ENCODE measurements around the gene NR1H4.

Gene NR1H4

DNA sequence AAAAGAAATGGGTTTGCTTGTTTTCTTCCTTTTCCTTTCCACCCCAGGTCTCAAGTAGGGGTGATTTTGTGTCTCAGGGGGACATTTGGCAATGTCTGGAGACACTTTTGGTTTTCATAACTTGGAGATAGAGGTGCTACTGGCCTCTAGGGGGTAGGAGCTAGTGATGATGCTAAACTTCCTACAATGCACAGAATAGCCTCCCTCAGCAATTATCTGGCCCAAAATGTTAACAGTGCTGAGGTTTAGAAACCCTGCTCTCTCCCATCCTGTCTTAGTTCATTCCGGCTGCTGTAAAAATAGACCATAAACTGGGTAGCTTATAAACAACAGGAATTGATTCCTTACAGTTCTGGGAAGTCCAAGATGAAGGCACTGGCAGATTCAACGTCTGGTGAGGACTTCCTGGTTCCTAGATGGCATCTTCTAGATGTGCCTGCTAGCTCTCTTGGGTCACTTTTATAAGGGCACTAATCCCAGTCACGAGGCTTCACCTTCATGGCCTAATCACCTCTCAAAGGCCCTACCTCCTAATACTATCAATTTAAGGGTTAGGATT, 92.4 kb downstream of the NR1H4 start:
- no peaks in the 10 kb centered on the region for H3F3A ChIP-seq (ENCODE audit: low read depth)
- no peaks in the 10 kb centered on the region for H3K79me2 ChIP-seq (ENCODE audit: insufficient read depth, low read length)
- no peak overlapping the region for H3K9ac ChIP-seq (ENCODE audit: low read depth, low read length, poor library complexity, severe bottlenecking)
- no peaks in the 10 kb centered on the region for H3K36me3 ChIP-seq (ENCODE audit: insufficient read depth, low read length)
- TF ChIP-seq EZH2phosphoT487 (IDR thresholded peaks at IDR 0.05; ENCODE audit: borderline replicate concordance), result no peak
- TF ChIP-seq, protein P1, sequence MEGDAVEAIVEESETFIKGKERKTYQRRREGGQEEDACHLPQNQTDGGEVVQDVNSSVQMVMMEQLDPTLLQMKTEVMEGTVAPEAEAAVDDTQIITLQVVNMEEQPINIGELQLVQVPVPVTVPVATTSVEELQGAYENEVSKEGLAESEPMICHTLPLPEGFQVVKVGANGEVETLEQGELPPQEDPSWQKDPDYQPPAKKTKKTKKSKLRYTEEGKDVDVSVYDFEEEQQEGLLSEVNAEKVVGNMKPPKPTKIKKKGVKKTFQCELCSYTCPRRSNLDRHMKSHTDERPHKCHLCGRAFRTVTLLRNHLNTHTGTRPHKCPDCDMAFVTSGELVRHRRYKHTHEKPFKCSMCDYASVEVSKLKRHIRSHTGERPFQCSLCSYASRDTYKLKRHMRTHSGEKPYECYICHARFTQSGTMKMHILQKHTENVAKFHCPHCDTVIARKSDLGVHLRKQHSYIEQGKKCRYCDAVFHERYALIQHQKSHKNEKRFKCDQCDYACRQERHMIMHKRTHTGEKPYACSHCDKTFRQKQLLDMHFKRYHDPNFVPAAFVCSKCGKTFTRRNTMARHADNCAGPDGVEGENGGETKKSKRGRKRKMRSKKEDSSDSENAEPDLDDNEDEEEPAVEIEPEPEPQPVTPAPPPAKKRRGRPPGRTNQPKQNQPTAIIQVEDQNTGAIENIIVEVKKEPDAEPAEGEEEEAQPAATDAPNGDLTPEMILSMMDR (conservative IDR thresholded peaks at IDR 0.05; ENCODE audit: low read length), result no peak
- H3K27me3 ChIP-seq (ENCODE audit: insufficient read depth, low read length, poor library complexity, severe bottlenecking), result no peaks in the 10 kb centered on the region
- H3K4me1 ChIP-seq (ENCODE audit: insufficient read depth, low read length, poor library complexity, severe bottlenecking), result no peaks in the 10 kb centered on the region
- H4K20me1 ChIP-seq (ENCODE audit: insufficient read depth, low read length, poor library complexity, severe bottlenecking), result no peaks in the 10 kb centered on the region
- H3K4me2 ChIP-seq (ENCODE audit: low read depth, low read length, poor library complexity, severe bottlenecking), result no peak overlapping the region
- H3K9me3 ChIP-seq (ENCODE audit: insufficient read depth, low read depth, low read length), result no peaks in the 10 kb centered on the region
- no peak overlapping the region for H2AFZ ChIP-seq (ENCODE audit: low read length)
- no peak overlapping the region for H3K4me3 ChIP-seq (ENCODE audit: low read length, poor library complexity, severe bottlenecking)
- no peaks in the 10 kb centered on the region for H3K9me2 ChIP-seq (replicated peaks; ENCODE audit: low read depth, low read length)

DNA sequence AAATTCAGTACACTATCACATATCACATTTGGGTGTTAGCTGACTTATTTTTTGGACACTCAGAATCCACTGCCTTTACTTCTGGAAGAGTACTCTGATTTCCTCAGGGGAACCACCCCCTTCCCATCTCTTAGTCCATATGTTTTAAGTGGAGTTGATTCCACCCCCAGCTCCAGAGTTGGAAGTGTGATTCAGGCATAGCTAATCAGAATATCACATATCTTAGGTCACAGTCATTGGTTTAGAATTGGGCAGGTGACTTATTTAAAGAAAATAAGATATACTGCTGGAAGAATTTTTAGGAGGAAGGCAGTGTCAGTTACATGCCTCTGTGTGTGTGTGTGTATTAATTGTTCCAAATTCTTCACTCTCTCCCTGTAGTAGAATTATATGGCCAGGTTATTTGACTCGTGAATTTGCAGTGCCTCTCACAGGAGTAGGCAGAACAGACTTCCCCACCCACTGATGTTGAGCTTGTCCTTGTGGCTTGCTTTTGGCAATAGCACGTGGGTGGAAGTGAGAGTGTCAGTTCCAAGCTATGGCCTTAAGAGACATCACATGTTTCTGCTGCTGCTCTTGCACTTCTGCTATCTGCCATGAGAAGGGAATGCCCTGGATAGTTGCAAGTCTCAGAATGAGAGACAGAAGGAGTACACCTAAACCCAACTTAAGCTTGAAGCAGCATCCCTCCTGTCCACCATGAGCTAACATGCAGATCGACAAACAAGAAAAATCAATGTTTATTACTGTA, 93.4 kb downstream of the NR1H4 start:
- no peaks in the 10 kb centered on the region for H3K9me2 ChIP-seq (replicated peaks; ENCODE audit: low read depth, low read length)
- no peak overlapping the region for H3K9ac ChIP-seq (ENCODE audit: low read depth, low read length, poor library complexity, severe bottlenecking)
- H2AFZ ChIP-seq (ENCODE audit: low read length), result no peak overlapping the region
- no peak overlapping the region for H3K4me2 ChIP-seq (ENCODE audit: low read depth, low read length, poor library complexity, severe bottlenecking)
- TF ChIP-seq, protein P1 (conservative IDR thresholded peaks at IDR 0.05; ENCODE audit: low read length), result no peak
- TF ChIP-seq EZH2phosphoT487 (IDR thresholded peaks at IDR 0.05; ENCODE audit: borderline replicate concordance), result no peak
- no peaks in the 10 kb centered on the region for H3K36me3 ChIP-seq (ENCODE audit: insufficient read depth, low read length)
- no peaks in the 10 kb centered on the region for H3K4me1 ChIP-seq (ENCODE audit: insufficient read depth, low read length, poor library complexity, severe bottlenecking)
- H3K9me3 ChIP-seq (ENCODE audit: insufficient read depth, low read depth, low read length), result no peaks in the 10 kb centered on the region
- H4K20me1 ChIP-seq (ENCODE audit: insufficient read depth, low read length, poor library complexity, severe bottlenecking), result no peaks in the 10 kb centered on the region
- H3K4me3 ChIP-seq (ENCODE audit: low read length, poor library complexity, severe bottlenecking), result no peak overlapping the region
- H3K27me3 ChIP-seq (ENCODE audit: insufficient read depth, low read length, poor library complexity, severe bottlenecking), result no peaks in the 10 kb centered on the region
- H3F3A ChIP-seq (ENCODE audit: low read depth), result no peaks in the 10 kb centered on the region
- H3K79me2 ChIP-seq (ENCODE audit: insufficient read depth, low read length), result no peaks in the 10 kb centered on the region

DNA sequence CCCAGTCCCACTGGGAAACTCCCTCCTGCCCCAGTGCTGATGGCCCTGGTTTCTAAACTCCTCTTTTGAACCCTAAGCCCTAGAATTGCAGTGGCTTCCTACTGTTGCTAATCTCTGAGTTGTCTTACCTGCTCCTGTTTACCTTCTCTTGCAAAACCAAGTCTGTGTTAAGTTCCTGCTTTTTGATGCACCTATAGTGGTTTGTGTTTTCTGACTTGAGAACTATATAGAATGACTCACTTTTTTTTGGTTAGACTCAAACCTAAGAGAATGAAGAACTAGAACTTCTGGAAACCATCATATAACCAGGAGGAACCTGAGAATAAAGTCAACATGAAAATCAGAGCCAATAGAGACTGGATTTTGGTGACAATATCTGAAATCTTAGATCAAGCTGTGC, 94.3 kb downstream of the NR1H4 start:
- Histone ChIP-seq H3K4me2 (ENCODE audit: low read depth, low read length, poor library complexity, severe bottlenecking) (no peak overlapping the region), H4K20me1 (ENCODE audit: insufficient read depth, low read length, poor library complexity, severe bottlenecking) (no peaks in the 10 kb centered on the region), H3K4me3 (ENCODE audit: low read length, poor library complexity, severe bottlenecking) (no peak overlapping the region), H3K9me2 (replicated peaks; ENCODE audit: low read depth, low read length) (no peaks in the 10 kb centered on the region), H3K79me2 (ENCODE audit: insufficient read depth, low read length) (no peaks in the 10 kb centered on the region), H2AFZ (ENCODE audit: low read length) (no peak overlapping the region), H3F3A (ENCODE audit: low read depth) (no peaks in the 10 kb centered on the region), H3K4me1 (ENCODE audit: insufficient read depth, low read length, poor library complexity, severe bottlenecking) (no peaks in the 10 kb centered on the region), H3K27me3 (ENCODE audit: insufficient read depth, low read length, poor library complexity, severe bottlenecking) (no peaks in the 10 kb centered on the region), H3K9me3 (ENCODE audit: insufficient read depth, low read depth, low read length) (no peaks in the 10 kb centered on the region), H3K36me3 (ENCODE audit: insufficient read depth, low read length) (no peaks in the 10 kb centered on the region), H3K9ac (ENCODE audit: low read depth, low read length, poor library complexity, severe bottlenecking) (no peak overlapping the region)
- TF ChIP-seq, protein P1 (conservative IDR thresholded peaks at IDR 0.05; ENCODE audit: low read length), result no peak
- no peak for TF ChIP-seq EZH2phosphoT487 (IDR thresholded peaks at IDR 0.05; ENCODE audit: borderline replicate concordance)

Data from Loucy (cell line).